ENCODE data around the gene TULP3.

TULP3 gene

GRCh38 chr12:2963760-2964292, 73.1 kb downstream of the TULP3 start:
- DNase-seq (ENCODE audit: low read depth in 3 of 3, low spot score in 1 of 3): no peak

GRCh38 chr12:2967651-2968050, 77.0 kb downstream of the TULP3 start:
- DNase-seq (ENCODE audit: low read depth in 3 of 3, low spot score in 1 of 3): no peak

- no peak for DNase-seq (ENCODE audit: low read depth in 3 of 3, low spot score in 1 of 3)
Measured at GRCh38 chr12:2970744-2971143, 80.1 kb downstream of the TULP3 start.

GRCh38 chr12:2973566-2973965, 82.9 kb downstream of the TULP3 start:
- DNase-seq (ENCODE audit: low read depth in 3 of 3, low spot score in 1 of 3): no peak

- DNase-seq (ENCODE audit: low read depth in 3 of 3, low spot score in 1 of 3): no peak
Measured at GRCh38 chr12:2974560-2974971, 83.9 kb downstream of the TULP3 start.

GRCh38 chr12:2976581-2976996, 85.9 kb downstream of the TULP3 start:
- no peak for DNase-seq (ENCODE audit: low read depth in 3 of 3, low spot score in 1 of 3)

GRCh38 chr12:2977776-2978175, 87.1 kb downstream of the TULP3 start:
- no peak for DNase-seq (ENCODE audit: low read depth in 3 of 3, low spot score in 1 of 3)

- DNase-seq (ENCODE audit: low read depth in 3 of 3, low spot score in 1 of 3): no peak
Measured at GRCh38 chr12:2979806-2980205, 89.1 kb downstream of the TULP3 start.

GRCh38 chr12:2980630-2981029, 89.9 kb downstream of the TULP3 start:
- no peak for DNase-seq (ENCODE audit: low read depth in 3 of 3, low spot score in 1 of 3)

GRCh38 chr12:2982361-2982760, 91.7 kb downstream of the TULP3 start:
- DNase-seq (ENCODE audit: low read depth in 3 of 3, low spot score in 1 of 3): no peak

GRCh38 chr12:2984249-2984648, 93.6 kb downstream of the TULP3 start:
- DNase-seq (ENCODE audit: low read depth in 3 of 3, low spot score in 1 of 3): no peak

- no peak for DNase-seq (ENCODE audit: low read depth in 3 of 3, low spot score in 1 of 3)
Measured at GRCh38 chr12:2984698-2985097, 94.0 kb downstream of the TULP3 start.

GRCh38 chr12:2986876-2987275, 96.2 kb downstream of the TULP3 start:
- no peak for DNase-seq (ENCODE audit: low read depth in 3 of 3, low spot score in 1 of 3)

- DNase-seq (ENCODE audit: low read depth in 3 of 3, low spot score in 1 of 3): no peak
Measured at GRCh38 chr12:2988494-2988893, 97.8 kb downstream of the TULP3 start.

Data from stimulated activated CD4-positive, alpha-beta T cell treated with anti-CD3 and anti-CD28 coated beads, TNF-alpha, amount 100 ng/mL, for 1 hour (primary cell).